ACC112 (cell line): ENCODE data around the gene PYGO1.
A peak's percentile ranks its signal among the peaks of the same experiment; 100 is the strongest.

ENCODE experiments used
- H2AFZ ChIP-seq: fragments of 200-600 bp; sonication (generic); one replicate; pipeline ENCODE4 v1.6.0; 2017; ENCODE audit warnings: antibody characterized with exemption, low read length; ENCODE audit not compliant: unreplicated experiment
- H3K27ac ChIP-seq: fragments of 200-600 bp; sonication (generic); 2 replicates; pipeline ENCODE4 v1.5.1; 2014; ENCODE audit warnings: low read depth, mild to moderate bottlenecking, antibody characterized with exemption, low read length, moderate library complexity
- H3K27me3 ChIP-seq: fragments of 200-600 bp; sonication (generic); 2 replicates; pipeline ENCODE4 v1.6.1; 2014; ENCODE audit warnings: mild to moderate bottlenecking, antibody characterized with exemption, low read length, moderate library complexity, mixed read lengths; ENCODE audit not compliant: insufficient read depth
- H3K36me3 ChIP-seq: fragments of 200-600 bp; sonication (generic); 2 replicates; pipeline ENCODE4 v1.6.1; 2016; ENCODE audit warnings: mild to moderate bottlenecking, antibody characterized with exemption, low read length, moderate library complexity, mixed read lengths; ENCODE audit not compliant: insufficient read depth
- H3K4me1 ChIP-seq: fragments of 200-600 bp; sonication (generic); one replicate; pipeline ENCODE4 v1.6.1; 2016; ENCODE audit warnings: low read length, mixed read lengths; ENCODE audit not compliant: insufficient read depth, unreplicated experiment, control insufficient read depth
- H3K4me3 ChIP-seq: fragments of 200-600 bp; sonication (generic); 2 replicates; pipeline ENCODE4 v1.5.1; 2014; ENCODE audit warnings: mild to moderate bottlenecking, low read depth, low read length
- H3K79me2 ChIP-seq: fragments of 200-600 bp; sonication (generic); one replicate; pipeline ENCODE4 v1.6.0; 2016; ENCODE audit warnings: low read length; ENCODE audit not compliant: control insufficient read depth, unreplicated experiment, insufficient read depth

The PYGO1 gene

GRCh38 chr15:55573224-55573623, 14.9 kb downstream of the PYGO1 start:
- Histone ChIP-seq H2AFZ (no peak overlapping the region), H3K27me3 (no peaks in the 10 kb centered on the region), H3K79me2 (no peaks in the 10 kb centered on the region), H3K4me3 (no peak overlapping the region), H3K27ac (no peak overlapping the region), H3K36me3 (peaks cover 6% of the 10 kb centered on the region), H3K4me1 (no peaks in the 10 kb centered on the region)

DNA sequence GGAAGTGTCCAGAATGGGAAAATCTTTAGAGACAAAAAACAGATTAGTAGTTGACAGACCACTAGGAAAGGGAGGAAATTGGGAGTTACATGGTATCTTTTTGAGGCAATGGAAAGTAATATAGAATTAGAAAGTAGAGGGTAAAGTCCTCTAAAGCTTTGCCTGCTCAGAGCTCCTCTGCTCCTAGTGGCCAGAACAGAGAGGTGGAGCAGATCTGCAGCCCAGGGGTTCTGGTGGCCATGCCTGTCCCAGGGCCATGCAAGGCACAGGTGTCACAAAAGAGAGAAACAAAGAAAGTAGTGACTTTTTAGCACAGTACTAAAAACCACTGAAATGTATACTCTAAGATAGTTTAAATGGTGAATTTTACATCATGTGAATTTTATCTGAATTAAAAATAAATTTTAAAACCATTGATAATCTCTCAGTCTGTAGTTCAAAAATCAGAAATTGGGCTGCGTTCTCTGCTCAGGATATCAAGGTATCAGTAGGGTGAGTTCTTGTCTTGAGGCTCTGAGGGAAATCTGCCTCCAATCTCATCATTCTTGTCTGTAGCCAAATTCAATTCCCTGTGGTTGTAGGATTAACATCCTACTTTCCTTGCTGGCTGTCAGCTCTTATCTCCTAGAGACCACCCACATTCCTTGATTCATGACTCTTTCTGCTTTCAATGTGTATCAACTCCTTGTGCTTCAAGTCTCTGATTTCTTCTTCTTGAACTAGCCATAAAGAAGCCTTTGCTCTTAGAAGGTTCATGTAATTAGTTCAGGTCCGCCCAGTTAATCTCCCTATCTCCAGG, 23.6 kb downstream of the PYGO1 start:
- Histone ChIP-seq H3K4me3 (no peak overlapping the region), H3K27ac (no peak overlapping the region)

DNA sequence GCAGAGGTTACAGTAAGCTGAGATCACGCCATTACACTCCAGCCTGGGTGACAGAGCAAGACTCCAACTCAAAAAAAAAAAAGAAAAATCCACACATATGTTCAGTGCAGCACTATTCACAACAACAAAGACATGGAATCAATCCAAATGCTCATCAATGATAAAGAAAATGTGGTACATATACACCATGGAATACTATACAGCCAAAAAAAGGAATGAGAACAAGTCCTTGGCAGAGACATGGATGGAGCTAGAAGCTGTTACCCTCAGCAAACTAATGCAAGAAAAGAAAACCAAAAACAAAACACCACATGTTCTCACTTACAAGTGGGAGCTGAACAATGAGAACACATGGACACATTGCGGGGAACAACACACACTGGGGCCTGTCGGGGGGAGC, 25.5 kb downstream of the PYGO1 start:
- Histone ChIP-seq H3K27ac (no peak overlapping the region), H3K79me2 (peaks cover 3% of the 10 kb centered on the region), H3K36me3 (no peaks in the 10 kb centered on the region), H3K27me3 (no peaks in the 10 kb centered on the region), H2AFZ (no peak overlapping the region), H3K4me3 (no peak overlapping the region), H3K4me1 (no peaks in the 10 kb centered on the region)

More for the DNA sequence above, 23.6 kb downstream of the PYGO1 start:
- Histone ChIP-seq H3K4me1 (no peaks in the 10 kb centered on the region), H3K27me3 (no peaks in the 10 kb centered on the region), H3K36me3 (no peaks in the 10 kb centered on the region), H3K79me2 (peaks cover 3% of the 10 kb centered on the region), H2AFZ (no peak overlapping the region)

- Histone ChIP-seq H3K79me2 (no peaks in the 10 kb centered on the region), H3K27me3 (no peaks in the 10 kb centered on the region), H3K4me1 (peaks cover 7% of the 10 kb centered on the region), H3K4me3 (no peak overlapping the region), H3K27ac (no peak overlapping the region), H3K36me3 (no peaks in the 10 kb centered on the region), H2AFZ (no peak overlapping the region)
Measured at GRCh38 chr15:55555089-55555488, 33.1 kb downstream of the PYGO1 start.

- no peaks in the 10 kb centered on the region for H3K79me2 ChIP-seq
- H3K4me1 ChIP-seq, result peaks cover 11% of the 10 kb centered on the region
- H3K27me3 ChIP-seq, result no peaks in the 10 kb centered on the region
- H3K36me3 ChIP-seq, result no peaks in the 10 kb centered on the region
- no peak overlapping the region for H3K27ac ChIP-seq
- no peak overlapping the region for H2AFZ ChIP-seq
- no peak overlapping the region for H3K4me3 ChIP-seq
Measured at GRCh38 chr15:55552926-55553325, 35.2 kb downstream of the PYGO1 start.

DNA sequence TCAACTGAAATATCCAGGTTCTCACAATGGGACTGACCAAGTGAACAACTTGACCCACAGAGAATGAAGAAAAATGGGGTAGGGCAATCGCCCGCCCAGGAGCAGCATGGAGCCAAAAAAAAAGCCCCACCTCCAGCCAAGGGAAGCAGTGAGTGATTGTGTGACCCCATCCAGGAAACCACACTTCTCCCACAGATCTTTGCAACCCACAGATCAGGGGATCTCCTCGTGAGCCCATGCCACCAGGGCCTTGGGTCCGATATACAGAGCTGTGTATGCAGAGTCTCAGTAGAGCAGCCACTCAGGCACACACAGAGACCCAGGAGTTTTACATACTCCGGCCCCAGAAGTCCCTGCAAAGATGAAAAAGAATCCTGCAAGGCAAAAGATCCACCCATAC, 35.7 kb downstream of the PYGO1 start:
- no peaks in the 10 kb centered on the region for H3K79me2 ChIP-seq
- H3K4me3 ChIP-seq, result no peak overlapping the region
- no peaks in the 10 kb centered on the region for H3K36me3 ChIP-seq
- no peaks in the 10 kb centered on the region for H3K27me3 ChIP-seq
- no peak overlapping the region for H3K27ac ChIP-seq
- H3K4me1 ChIP-seq, result peaks cover 12% of the 10 kb centered on the region
- no peak overlapping the region for H2AFZ ChIP-seq

DNA sequence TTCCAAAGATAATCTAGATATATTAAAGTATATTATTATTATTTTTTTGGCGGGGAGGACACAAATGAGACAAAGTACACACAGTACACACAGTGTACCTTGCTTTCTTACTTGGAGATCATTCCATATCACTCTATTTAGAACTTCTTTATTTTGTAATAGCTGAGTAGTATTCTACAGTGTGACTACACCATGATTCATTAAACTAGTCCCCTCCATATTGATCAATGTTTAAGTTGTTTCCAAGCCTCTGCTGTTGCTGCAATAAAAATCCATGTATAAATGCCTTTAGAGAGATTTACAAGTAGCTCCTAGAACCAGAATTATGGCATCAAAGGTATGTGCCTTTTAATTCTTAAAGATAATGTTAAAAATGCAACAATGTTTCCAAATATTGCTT, 38.8 kb downstream of the PYGO1 start:
- Histone ChIP-seq H3K4me3 (no peak overlapping the region; the same call in 1 of the 2 replicates), H3K27ac (peak overlapping the region; percentile 3; the same call in 1 of the 2 replicates), H3K36me3 (0 out of 2 replicates have a peak, but pooled peaks cover 9% of the 10 kb centered on the region), H3K79me2 (no peaks in the 10 kb centered on the region), H3K4me1 (peaks cover 23% of the 10 kb centered on the region), H2AFZ (no peak overlapping the region), H3K27me3 (no peaks in the 10 kb centered on the region)

DNA sequence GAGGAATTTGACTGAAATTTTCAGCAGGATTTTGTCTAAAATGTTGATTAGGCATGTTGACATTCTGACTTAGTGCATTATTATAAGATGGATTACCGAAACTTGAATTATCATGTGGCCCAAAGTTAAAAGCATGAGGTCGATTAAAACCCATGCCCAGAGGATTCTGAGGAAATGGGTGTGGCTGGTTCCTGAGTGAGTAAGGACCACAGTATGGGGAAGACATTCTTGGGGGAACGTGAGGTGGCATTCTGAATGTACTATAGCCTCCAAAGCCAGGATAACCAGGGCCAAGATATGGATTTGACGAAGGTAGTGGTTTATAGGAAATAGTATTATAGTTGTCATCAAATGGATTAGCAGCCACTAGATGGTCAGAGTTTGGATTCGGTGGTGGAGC, 41.4 kb downstream of the PYGO1 start:
- peaks cover 16% of the 10 kb centered on the region for H3K4me1 ChIP-seq
- H3K4me3 ChIP-seq, result no peak overlapping the region
- H3K36me3 ChIP-seq, result 0 out of 2 replicates have a peak, but pooled peaks cover 9% of the 10 kb centered on the region
- no peaks in the 10 kb centered on the region for H3K27me3 ChIP-seq
- no peaks in the 10 kb centered on the region for H3K79me2 ChIP-seq
- H2AFZ ChIP-seq, result peak overlapping the region; percentile 37
- H3K27ac ChIP-seq, result peak overlapping the region; percentile 14; the same call in 1 of the 2 replicates

DNA sequence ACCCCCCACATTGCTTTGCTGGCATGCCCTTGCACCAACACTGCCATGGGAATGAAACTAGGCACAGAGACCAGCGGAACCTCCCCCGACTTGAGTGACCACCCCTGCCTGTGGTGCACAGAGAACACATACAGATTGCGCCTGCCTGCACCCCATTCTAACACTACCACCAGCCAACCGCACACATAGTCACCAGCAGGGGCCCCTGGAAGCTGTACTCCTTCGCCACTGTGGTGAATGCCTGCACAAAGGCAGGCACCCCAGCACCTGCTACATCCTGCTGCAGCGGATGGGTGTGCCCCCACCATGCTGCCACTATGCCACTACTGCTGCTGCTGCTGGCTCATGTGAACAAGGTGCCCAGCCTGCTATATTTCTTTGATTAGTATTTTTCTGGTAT, 52.7 kb downstream of the PYGO1 start:
- no peak overlapping the region for H3K4me3 ChIP-seq
- H3K27ac ChIP-seq, result no peak overlapping the region
- H3K79me2 ChIP-seq, result no peaks in the 10 kb centered on the region
- peaks cover 5% of the 10 kb centered on the region for H3K4me1 ChIP-seq
- H3K27me3 ChIP-seq, result no peaks in the 10 kb centered on the region
- no peak overlapping the region for H2AFZ ChIP-seq
- no peaks in the 10 kb centered on the region for H3K36me3 ChIP-seq

GRCh38 chr15:55532944-55533343, 55.2 kb downstream of the PYGO1 start:
- H3K4me3 ChIP-seq, result no peak overlapping the region
- H3K27me3 ChIP-seq, result no peaks in the 10 kb centered on the region
- no peaks in the 10 kb centered on the region for H3K36me3 ChIP-seq
- H2AFZ ChIP-seq, result no peak overlapping the region
- H3K27ac ChIP-seq, result no peak overlapping the region
- H3K79me2 ChIP-seq, result no peaks in the 10 kb centered on the region
- H3K4me1 ChIP-seq, result peaks cover 5% of the 10 kb centered on the region

- H3K27ac ChIP-seq, result no peak overlapping the region
- peaks cover 11% of the 10 kb centered on the region for H3K4me1 ChIP-seq
- no peaks in the 10 kb centered on the region for H3K36me3 ChIP-seq
- H2AFZ ChIP-seq, result peak overlapping the region; percentile 33
- no peak overlapping the region for H3K4me3 ChIP-seq
- H3K27me3 ChIP-seq, result no peaks in the 10 kb centered on the region
- H3K79me2 ChIP-seq, result no peaks in the 10 kb centered on the region
Measured at GRCh38 chr15:55530861-55531313, 57.3 kb downstream of the PYGO1 start.
